Astrocyte of the hippocampus (primary cell): Measurements from ENCODE around the gene SFSWAP.
"Not testable (repeated sequence)": the region's sequence is repeated elsewhere in the genome, so short reads cannot be mapped to it uniquely, and the experiment has no call there.

ENCODE experiments used
- DNase-seq: peaks from one replicate; pipeline ENCODE4 v3.0.0; 2011; ENCODE audit warnings: low read depth, low spot score

The SFSWAP gene

GRCh38 chr12:131702573-131702877, 8.4 kb upstream of the SFSWAP start:
- DNase-seq = no peak

GRCh38 chr12:131703161-131703560, 7.7 kb upstream of the SFSWAP start:
- no peak for DNase-seq

- DNase-seq = no peak
These were observed 6.4 kb upstream of the SFSWAP start for GRCh38 chr12:131704509-131704908.

DNA sequence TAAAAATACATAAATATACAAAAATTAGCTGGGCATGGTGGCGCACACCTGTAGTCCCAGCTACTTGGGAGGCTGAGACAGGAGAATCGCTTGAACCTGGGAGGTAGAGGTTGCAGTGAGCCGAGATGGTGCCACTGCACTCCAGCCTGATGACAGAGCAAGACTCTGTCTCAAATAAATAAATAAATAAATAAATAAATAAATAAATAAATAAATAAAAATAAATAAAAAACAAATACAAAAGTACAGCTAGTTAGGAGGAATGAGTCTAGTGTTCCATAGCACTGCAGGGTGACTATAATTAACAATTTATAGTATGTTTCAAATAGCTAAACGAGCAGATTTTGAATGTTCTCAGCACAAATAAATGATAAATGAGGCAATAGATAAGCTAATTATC, 4.2 kb upstream of the SFSWAP start:
- DNase-seq = not testable (repeated sequence)

GRCh38 chr12:131709226-131709625, 1.7 kb upstream of the SFSWAP start:
- no peak for DNase-seq

GRCh38 chr12:131711551-131712205, 788 bp downstream of the SFSWAP start:
- peak; percentile 12 for DNase-seq

DNA sequence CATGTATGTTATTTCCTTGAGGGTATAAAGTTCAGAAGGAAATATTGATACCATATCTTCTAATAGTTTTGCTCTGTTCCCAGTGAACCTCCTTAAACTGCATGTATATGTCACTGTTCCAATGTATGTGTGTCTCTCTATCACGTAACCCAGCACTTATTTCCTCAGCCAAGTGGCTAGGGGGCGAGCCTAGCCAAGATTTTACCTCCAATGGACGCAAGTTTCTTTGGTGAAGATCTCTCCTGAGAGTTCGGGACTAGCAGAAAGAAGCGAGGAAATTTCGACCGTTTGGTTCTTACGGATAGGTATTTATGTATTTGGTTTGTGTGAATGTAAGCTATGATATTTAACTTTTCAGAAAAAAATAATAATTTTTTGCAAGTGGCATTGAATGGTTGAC, 2.5 kb downstream of the SFSWAP start:
- DNase-seq = no peak

DNA sequence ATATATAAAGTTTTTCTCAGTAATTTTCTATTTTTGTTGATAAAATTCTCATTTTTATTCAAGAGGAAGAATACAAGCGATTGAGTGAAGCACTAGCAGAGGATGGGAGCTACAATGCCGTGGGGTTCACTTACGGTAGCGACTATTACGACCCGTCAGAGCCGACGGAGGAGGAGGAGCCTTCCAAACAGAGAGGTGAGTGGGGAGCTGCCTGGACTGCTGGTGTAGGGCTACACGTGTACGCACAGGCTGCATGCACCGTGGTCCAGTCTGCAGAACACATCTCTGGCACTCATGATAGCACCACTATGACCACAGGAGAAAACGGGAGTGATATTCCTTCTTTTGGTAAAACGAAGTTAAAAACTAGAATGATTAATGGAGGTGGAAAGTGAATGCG, 3.9 kb downstream of the SFSWAP start:
- no peak for DNase-seq

- no peak for DNase-seq
These were observed 5.4 kb downstream of the SFSWAP start for GRCh38 chr12:131716282-131716681.

- DNase-seq = no peak
These were observed 9.4 kb downstream of the SFSWAP start for GRCh38 chr12:131720241-131720640.

DNA sequence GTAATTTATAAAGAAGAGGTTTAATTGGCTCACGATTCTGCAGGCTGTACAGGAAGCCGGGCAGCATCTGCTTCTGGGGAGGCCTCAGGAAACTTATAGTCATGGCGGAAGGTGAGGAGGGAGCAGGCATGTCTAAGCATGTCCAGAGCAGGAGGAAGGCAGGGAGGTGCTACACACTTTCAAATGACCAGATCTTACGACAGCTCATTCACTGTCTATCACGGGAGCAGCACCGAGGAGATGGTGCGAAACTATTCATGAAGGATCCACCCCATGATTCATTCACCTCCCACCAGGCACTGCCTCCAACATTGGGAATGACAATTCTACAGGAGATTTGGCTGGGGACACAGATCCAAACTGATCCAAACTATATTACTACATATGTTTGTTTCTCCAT, 10.0 kb downstream of the SFSWAP start:
- DNase-seq = peak; percentile 11

- DNase-seq = peak; percentile 34
These were observed 10.7 kb downstream of the SFSWAP start for GRCh38 chr12:131721548-131721947.

- no peak for DNase-seq
These were observed 12.6 kb downstream of the SFSWAP start for GRCh38 chr12:131723532-131723931.

DNA sequence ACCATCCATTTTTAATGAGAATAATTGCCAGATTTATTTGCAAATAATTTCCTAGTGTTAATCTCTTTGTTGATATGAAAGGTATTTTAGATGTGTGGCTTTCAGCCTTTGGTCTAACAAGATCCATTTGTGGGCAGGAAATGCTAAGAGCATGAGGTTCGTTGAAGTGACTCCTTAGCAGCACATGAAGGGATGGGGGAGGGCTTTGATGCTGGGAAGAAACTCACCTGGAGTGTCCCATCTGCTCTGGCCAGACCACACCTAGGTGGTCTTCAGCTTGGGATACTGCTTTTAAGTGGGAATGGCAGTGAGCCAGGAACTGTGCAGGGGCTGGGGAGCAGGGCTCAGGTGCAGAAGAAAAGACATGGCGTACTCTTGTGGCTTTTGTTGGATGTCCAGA, 13.6 kb downstream of the SFSWAP start:
- peak; percentile 20 for DNase-seq

DNA sequence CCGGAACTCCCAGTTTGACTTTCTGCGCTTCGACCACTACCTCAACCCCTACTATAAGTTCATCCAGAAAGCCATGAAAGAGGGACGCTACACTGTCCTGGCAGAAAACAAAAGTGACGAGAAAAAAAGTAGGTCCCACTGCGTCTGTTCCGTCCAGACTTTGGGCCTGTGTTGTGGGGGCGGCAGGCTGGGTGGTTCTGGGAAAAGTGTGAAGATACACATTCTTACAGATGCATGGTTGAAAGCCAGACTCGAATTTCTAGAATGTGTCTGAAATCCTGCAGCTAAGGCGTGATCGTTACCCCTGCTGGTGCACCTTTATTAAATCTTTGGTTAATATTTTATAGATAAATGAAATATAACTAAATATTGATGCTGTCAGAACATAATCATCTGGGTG, 14.6 kb downstream of the SFSWAP start:
- no peak for DNase-seq

DNA sequence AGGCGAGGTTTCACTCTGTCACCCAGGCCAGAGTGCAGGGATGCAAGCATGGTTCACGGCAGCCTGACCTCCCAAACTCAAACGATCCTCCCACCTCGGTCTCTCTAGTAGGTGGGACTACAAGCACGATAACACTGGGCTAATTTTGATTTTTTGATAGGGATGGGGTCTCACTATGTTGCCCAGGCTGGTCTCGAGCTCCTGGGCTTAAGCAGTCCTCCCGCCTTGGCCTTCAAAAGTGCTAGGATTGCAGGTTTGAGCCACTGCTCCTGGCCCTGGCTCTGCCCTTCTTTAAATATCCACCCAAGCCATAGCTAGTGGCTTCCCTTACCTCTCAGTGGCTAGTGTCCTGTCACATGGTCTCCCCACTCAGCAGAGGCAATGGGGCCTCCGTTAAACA, 17.8 kb downstream of the SFSWAP start:
- DNase-seq = no peak

DNA sequence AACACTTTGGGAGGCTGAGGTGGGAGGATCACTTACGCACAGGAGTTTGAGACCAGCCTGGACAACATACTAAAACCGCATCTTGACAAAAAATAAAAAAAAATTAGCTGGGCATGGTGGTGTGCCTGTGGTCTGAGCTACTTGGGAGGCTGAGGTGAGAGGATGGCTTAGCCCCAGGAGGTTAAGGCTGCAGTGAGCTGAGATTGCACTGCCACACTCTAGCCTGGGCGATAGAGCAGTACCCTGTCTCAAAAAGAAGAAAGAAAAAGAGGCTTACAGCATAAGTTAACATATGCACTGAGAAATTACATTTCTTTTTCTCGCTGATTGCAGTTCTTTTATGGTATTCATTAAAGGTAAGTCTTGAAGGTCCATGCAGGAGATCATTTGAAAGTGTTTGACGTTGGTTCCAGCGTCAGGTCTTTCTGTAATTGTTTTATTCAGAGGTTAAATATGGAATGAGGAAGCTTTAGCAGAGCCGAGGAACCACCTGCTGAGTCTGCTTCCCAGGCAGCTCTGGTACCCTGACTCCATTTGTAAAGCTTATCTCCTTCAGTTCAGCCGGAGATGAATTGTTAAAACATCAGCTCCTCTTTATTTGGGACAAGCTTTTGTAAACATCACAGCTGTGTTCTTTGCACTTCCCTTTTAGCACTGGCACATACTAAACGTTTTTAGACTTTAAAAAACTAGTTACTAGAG, 18.5 kb downstream of the SFSWAP start:
- DNase-seq = no peak

- DNase-seq = no peak
These were observed 22.2 kb downstream of the SFSWAP start for GRCh38 chr12:131732996-131733615.

DNA sequence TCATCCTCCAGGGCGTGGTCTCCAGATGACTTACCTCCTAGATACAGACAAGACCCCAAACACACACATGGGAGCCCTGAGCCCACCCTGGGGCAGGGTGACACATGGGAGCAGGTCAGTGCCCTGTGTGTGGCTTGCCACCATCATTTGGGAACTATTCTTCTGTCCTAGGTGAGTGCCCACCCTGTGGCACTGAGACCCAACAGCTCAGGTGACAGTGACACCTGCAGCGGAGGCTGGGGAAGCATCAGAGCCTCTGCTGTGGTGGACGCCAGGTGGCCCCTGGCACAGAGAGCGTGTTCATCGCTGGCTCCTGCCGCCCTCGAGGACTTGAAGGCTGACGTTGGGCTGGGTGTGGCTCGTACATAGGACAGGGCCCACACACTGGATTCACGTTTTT, 23.0 kb downstream of the SFSWAP start:
- no peak for DNase-seq

GRCh38 chr12:131734336-131735152, 23.7 kb downstream of the SFSWAP start:
- no peak for DNase-seq

GRCh38 chr12:131735153-131735456, 24.2 kb downstream of the SFSWAP start:
- DNase-seq = no peak
